MCF 10A (cell line): ENCODE data around the gene GATA5. TPM values are rescaled to one million over a fixed set of nuclear protein-coding genes. Genes with fewer than 3 reads are reported as not detected.

Source experiments
- BruUV-seq: library from RNA; stranded (reverse); fragments of 400-500 nt; replicated peaks from 2 replicates; lab custom pipeline; 2021; lab: Mats Ljungman, UMichigan
- CTCF ChIA-PET: fragments of 300-600 bp; sonication (Branson Sonifier 250); formaldehyde crosslinking; extraction: SDS; loops from one replicate; lab custom pipeline; 2021; ENCODE audit warnings: antibody characterized with exemption, inconsistent platforms; lab: Yijun Ruan, JAX
- POLR2A ChIA-PET: fragments of 300-600, 350-650 bp; sonication (Branson Sonifier 250); formaldehyde crosslinking; extraction: SDS; loops from one replicate; lab custom pipeline; 2020; ENCODE audit warnings: antibody characterized with exemption, inconsistent platforms; lab: Yijun Ruan, JAX
- DNase-seq: peaks from one replicate; pipeline ENCODE4 v3.0.0-alpha.2; 2018; ENCODE audit not compliant: unreplicated experiment
- H3K27ac Mint-ChIP-seq: one replicate; pipeline ENCODE4 v1.8.0; 2022; ENCODE audit warnings: mild to moderate bottlenecking, low read depth, mixed read lengths; ENCODE audit not compliant: unreplicated experiment
- H3K27me3 Mint-ChIP-seq: one replicate; pipeline ENCODE4 v1.8.0; 2022; ENCODE audit warnings: mixed read lengths; ENCODE audit not compliant: insufficient read depth, unreplicated experiment
- H3K36me3 Mint-ChIP-seq: one replicate; pipeline ENCODE4 v1.8.0; 2022; ENCODE audit warnings: mild to moderate bottlenecking, moderate library complexity, mixed read lengths; ENCODE audit not compliant: insufficient read depth, unreplicated experiment
- H3K4me1 Mint-ChIP-seq: one replicate; pipeline ENCODE4 v1.8.0; 2022; ENCODE audit warnings: mixed read lengths; ENCODE audit not compliant: insufficient read depth, unreplicated experiment
- H3K4me3 Mint-ChIP-seq: one replicate; pipeline ENCODE4 v1.8.0; 2022; ENCODE audit warnings: mild to moderate bottlenecking, moderate library complexity, mixed read lengths; ENCODE audit not compliant: unreplicated experiment
- H3K9me3 Mint-ChIP-seq: one replicate; pipeline ENCODE4 v1.8.0; 2022; ENCODE audit warnings: mixed read lengths; ENCODE audit not compliant: unreplicated experiment
- intact Hi-C: fragments of 100-400 bp; cut with micrococcal nuclease; formaldehyde crosslinking; loops from 2 replicates; pipeline ENCODE4 v1.14.1; 2022
- total RNA-seq: library from RNA; stranded (reverse); gene quantifications from 2 replicates; pipeline ENCODE4 v1.2.3, GENCODE V29; 2022
- TF ChIP-seq, protein P1 (sequence below): fragments of 200-600 bp; IDR thresholded peaks from one replicate; pipeline ENCODE4 v1.8.0; 2022; ENCODE audit warnings: antibody characterized with exemption, mild to moderate bottlenecking; ENCODE audit not compliant: unreplicated experiment

GATA5 gene
- total RNA-seq, 1 experiment from 2014 or later = not detected

DNA sequence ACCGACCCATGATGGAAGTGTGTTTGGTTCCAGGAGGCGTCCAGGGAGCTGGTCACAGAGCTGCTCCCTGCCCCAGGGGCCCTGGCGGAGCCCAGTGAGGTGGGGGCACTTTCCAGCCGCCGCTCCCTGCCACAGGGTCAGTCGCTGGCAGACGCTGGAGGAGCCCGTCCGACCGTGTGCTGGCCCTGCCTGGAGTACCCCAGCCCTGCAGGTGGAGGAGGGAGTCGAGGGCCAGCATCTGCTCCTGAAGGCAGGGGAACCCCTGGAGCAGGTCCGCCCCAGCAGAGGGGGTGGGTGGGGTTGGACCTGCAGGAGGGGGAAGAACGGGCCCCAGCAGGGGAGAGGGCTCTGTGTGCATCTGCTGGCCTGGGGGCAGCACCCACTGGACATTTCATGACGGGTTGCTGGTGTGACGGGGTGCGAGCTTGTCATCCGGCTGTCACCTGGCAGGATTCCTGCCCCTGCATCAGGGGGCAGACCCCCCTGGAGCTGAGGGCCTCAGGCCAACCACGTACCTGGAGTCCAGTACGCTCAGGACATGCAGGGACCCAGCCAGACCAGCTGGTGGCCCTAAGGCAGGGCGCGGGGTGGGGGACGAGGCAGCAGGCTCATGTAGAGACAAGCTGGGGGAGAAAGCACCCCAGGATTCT is 32.3 kb upstream of the GATA5 start:
- peaks cover 4% of the 10 kb centered on the region for H3K27me3 Mint-ChIP-seq
- ChIA-PET CTCF (interaction anchor here (0.5 to 1.5 kb wide), 9 partner anchors 8 to 320 kb away, joined by 3 to 8 read pairs (median 3); no protein-coding TSS in a partner anchor), POLR2A (interaction anchor here (0.6 to 0.8 kb wide), 3 partner anchors 63 to 138 kb away, joined by 3 to 4 read pairs (median 3); no protein-coding TSS in a partner anchor)
- no peak for DNase-seq
- no peaks in the 10 kb centered on the region for H3K36me3 Mint-ChIP-seq
- TF ChIP-seq, protein P1, sequence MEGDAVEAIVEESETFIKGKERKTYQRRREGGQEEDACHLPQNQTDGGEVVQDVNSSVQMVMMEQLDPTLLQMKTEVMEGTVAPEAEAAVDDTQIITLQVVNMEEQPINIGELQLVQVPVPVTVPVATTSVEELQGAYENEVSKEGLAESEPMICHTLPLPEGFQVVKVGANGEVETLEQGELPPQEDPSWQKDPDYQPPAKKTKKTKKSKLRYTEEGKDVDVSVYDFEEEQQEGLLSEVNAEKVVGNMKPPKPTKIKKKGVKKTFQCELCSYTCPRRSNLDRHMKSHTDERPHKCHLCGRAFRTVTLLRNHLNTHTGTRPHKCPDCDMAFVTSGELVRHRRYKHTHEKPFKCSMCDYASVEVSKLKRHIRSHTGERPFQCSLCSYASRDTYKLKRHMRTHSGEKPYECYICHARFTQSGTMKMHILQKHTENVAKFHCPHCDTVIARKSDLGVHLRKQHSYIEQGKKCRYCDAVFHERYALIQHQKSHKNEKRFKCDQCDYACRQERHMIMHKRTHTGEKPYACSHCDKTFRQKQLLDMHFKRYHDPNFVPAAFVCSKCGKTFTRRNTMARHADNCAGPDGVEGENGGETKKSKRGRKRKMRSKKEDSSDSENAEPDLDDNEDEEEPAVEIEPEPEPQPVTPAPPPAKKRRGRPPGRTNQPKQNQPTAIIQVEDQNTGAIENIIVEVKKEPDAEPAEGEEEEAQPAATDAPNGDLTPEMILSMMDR = no peak
- no peaks in the 10 kb centered on the region for H3K4me1 Mint-ChIP-seq
- intact Hi-C loops = no loop called here
- no peak overlapping the region for H3K4me3 Mint-ChIP-seq
- peaks cover 8% of the 10 kb centered on the region for H3K9me3 Mint-ChIP-seq
- no TSS peak for BruUV-seq
- no peak overlapping the region for H3K27ac Mint-ChIP-seq

DNA sequence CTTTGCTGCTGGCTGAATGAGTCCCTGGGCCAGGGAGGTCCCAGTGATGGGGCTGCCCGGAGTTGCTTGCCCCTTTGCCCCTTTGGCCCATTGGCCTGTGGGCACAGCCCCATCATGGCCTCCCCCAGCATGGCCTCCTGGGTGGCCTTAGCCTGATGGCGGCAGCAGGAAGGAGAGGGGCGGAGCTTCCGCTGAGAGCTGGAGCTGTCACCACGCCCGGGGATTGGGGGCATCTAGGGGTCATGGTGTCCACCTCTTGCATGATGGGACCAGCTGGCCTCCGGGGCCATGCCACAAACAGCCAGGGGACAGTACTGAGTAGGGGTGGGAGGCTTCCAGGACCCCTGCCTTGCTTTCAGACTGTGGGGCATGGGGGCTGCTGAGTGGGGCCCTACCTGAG is 31.5 kb upstream of the GATA5 start:
- TF ChIP-seq, protein P1 = no peak
- DNase-seq = no peak
- BruUV-seq = no TSS peak
- POLR2A ChIA-PET = interaction anchor here (0.6 to 0.7 kb wide), 2 partner anchors 64 to 139 kb away, joined by 3 to 4 read pairs; no protein-coding TSS in a partner anchor
- no peaks in the 10 kb centered on the region for H3K27me3 Mint-ChIP-seq
- no peak overlapping the region for H3K4me3 Mint-ChIP-seq
- peaks cover 8% of the 10 kb centered on the region for H3K9me3 Mint-ChIP-seq
- H3K4me1 Mint-ChIP-seq = peaks cover under 1% of the 10 kb centered on the region
- no peaks in the 10 kb centered on the region for H3K36me3 Mint-ChIP-seq
- no peak overlapping the region for H3K27ac Mint-ChIP-seq
- CTCF ChIA-PET = interaction anchor here (0.5 to 0.9 kb wide), 3 partner anchors 9 to 319 kb away, joined by 3 to 4 read pairs (median 4); no protein-coding TSS in a partner anchor
- intact Hi-C loops = no loop called here

DNA sequence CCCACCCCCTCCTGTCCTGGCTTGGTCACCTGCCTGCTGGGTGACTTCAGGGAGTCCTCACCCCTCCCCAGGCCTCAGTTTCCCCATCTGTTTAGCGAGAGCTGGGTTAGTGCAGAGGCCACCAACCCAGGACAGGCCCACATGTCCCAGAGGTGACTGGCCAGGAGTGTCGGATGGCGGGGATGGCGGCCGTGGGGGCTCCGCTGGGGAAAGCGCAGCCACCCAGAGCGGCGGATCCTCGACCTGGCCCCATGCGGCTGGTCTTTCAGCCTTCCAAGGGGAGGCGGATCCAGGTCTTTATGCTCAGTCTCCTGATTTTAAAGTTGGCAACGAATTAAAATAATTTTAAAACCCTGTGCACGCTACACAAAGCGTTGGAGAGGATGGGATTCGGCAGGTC is 31.0 kb upstream of the GATA5 start:
- Mint-ChIP-seq H3K4me3 (no peak overlapping the region), H3K27me3 (no peaks in the 10 kb centered on the region), H3K27ac (no peak overlapping the region), H3K9me3 (peaks cover 8% of the 10 kb centered on the region), H3K4me1 (peaks cover 5% of the 10 kb centered on the region), H3K36me3 (no peaks in the 10 kb centered on the region)
- no peak for DNase-seq
- intact Hi-C loops = no loop called here
- BruUV-seq = no TSS peak
- TF ChIP-seq, protein P1 = no peak
- ChIA-PET CTCF (interaction anchor here (0.9 kb wide), 1 partner anchor 14 kb away, joined by 4 read pairs; no protein-coding TSS in a partner anchor), POLR2A (no interaction called here)

DNA sequence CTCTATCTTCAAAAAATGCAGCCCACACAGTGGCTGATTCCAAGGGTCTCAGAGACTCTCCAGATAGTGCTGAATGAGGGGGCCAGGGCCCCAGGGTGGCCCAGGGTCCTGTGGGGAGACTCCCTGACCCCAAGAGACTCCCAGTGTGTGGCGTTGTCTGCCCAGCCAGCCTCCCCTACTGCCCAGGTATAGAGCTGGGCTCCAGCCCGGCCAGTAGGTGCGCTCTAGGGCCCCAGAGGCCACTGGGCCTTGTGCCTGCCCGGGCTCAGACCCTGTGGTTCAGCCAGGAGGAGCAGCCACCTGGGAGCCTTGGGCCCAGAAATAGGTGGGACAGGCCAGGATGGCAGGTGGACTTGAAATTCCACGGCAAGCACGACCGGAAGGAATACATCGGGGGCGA is 30.3 kb upstream of the GATA5 start:
- Mint-ChIP-seq H3K27me3 (no peaks in the 10 kb centered on the region), H3K4me1 (peaks cover 9% of the 10 kb centered on the region), H3K27ac (no peak overlapping the region), H3K36me3 (no peaks in the 10 kb centered on the region), H3K4me3 (no peak overlapping the region), H3K9me3 (peaks cover 8% of the 10 kb centered on the region)
- intact Hi-C loops = no loop called here
- TF ChIP-seq, protein P1 = no peak
- BruUV-seq = no TSS peak
- CTCF ChIA-PET = no interaction called here
- POLR2A ChIA-PET = no interaction called here
- DNase-seq = no peak
